ENCODE data around the gene DNAJC8. TPM values are rescaled to one million over a fixed set of nuclear protein-coding genes. Genes with fewer than 3 reads are reported as not detected.

DNAJC8 gene
- total and polyA plus RNA-seq, 10 of the 15 experiments (the other 5 are each of a cell fraction or from before 2014, with no cell fraction given), result 91.2 to 296 (median 152) TPM

GRCh38 chr1:28265577-28265976 is 32.7 kb upstream of the DNAJC8 start:
- 94% methylated on average over 8 of the region's 8 CpGs for WGBS (ENCODE audit: insufficient coverage, insufficient replicate concordance, low lambda C conversion rate, missing lambda C conversion rate)
- CTCF ChIA-PET, result interaction anchor here (3.0 kb wide), 1 partner anchor 17 kb away, joined by 24 read pairs; no protein-coding TSS in a partner anchor
- in situ Hi-C loops (cut with MboI), result no loop called here

More at GRCh38 chr1:28265577-28265976, 32.7 kb upstream of the DNAJC8 start:
- H3K27me3 ChIP-seq (replicated peaks in 1 of 2; ENCODE audit: control insufficient read depth in 2 of 2, insufficient read depth in 2 of 2, low read length in 1 of 2), result no peaks in the 10 kb centered on the region
- DNase-seq (ENCODE audit: low read depth, low spot score) (no peak), ATAC-seq (no peak), FAIRE-seq (no peak)
- intact Hi-C loops (cut with micrococcal nuclease; ENCODE audit: unreplicated experiment), result no loop called here
- no TSS peak for BruUV-seq (replicated peaks)
- H3K79me2 ChIP-seq (ENCODE audit: control insufficient read depth, insufficient read depth, low read length), result peaks cover 26% of the 10 kb centered on the region
- ChIA-PET RAD21 (ENCODE audit: unreplicated experiment) (interaction anchor here (1.2 kb wide), 1 partner anchor 16 kb away, joined by 6 read pairs; no protein-coding TSS in a partner anchor), SMC1A (ENCODE audit: uncharacterized antibody, unreplicated experiment) (interaction anchor here (1.1 to 1.9 kb wide), 4 partner anchors 9 to 90 kb away, joined by 3 to 14 read pairs (median 4); no protein-coding TSS in a partner anchor), POLR2A (interaction anchor here (0.6 kb wide), 1 partner anchor 165 kb away, joined by 3 read pairs; no protein-coding TSS in a partner anchor)
- H3K9me3 ChIP-seq (replicated peaks; ENCODE audit: control insufficient read depth, insufficient read depth, low read length), result no peaks in the 10 kb centered on the region
- H4K20me1 ChIP-seq (ENCODE audit: control insufficient read depth, insufficient read depth), result 0 out of 2 replicates have a peak, but pooled peaks cover 4% of the 10 kb centered on the region
- no peak overlapping the region for H3K27ac ChIP-seq (ENCODE audit: control insufficient read depth, insufficient read depth)
- H3K4me3 ChIP-seq, result no peak overlapping the region
- H3K9ac ChIP-seq (ENCODE audit: control insufficient read depth, insufficient read depth, low read length), result no peak overlapping the region
- H3K4me1 ChIP-seq (ENCODE audit: control insufficient read depth, insufficient read depth, low read length), result no peaks in the 10 kb centered on the region
- no peak overlapping the region for H2AFZ ChIP-seq (ENCODE audit: control insufficient read depth, low read depth, low read length)
- H3K36me3 ChIP-seq (ENCODE audit: control insufficient read depth in 2 of 2, insufficient read depth in 2 of 2, low read length in 1 of 2), result no peaks in the 10 kb centered on the region; a peak in 1 of 4 replicates
- TF ChIP-seq POLR2AphosphoS5 (IDR thresholded peaks at IDR 0.05; ENCODE audit: low read length), result no peak
- TF ChIP-seq ZSCAN29 (IDR thresholded peaks at IDR 0.05), result no peak
- no peak for TF ChIP-seq RELB (IDR thresholded peaks at IDR 0.05; ENCODE audit: low read depth)
- TF ChIP-seq YBX1 (IDR thresholded peaks at IDR 0.05), result no peak
- TF ChIP-seq RB1 (IDR thresholded peaks at IDR 0.05; ENCODE audit: borderline replicate concordance), result no peak
- TF ChIP-seq BCLAF1 (IDR thresholded peaks at IDR 0.05), result no peak
- no peak for TF ChIP-seq ETV6 (conservative IDR thresholded peaks at IDR 0.05 in 1 of 2, IDR thresholded peaks at IDR 0.05 in 1 of 2; ENCODE audit: borderline replicate concordance in 1 of 2, low read depth in 1 of 2)
- TF ChIP-seq E2F4 (IDR thresholded peaks at IDR 0.05; ENCODE audit: low read depth, low read length), result no peak
- no peak for TF ChIP-seq PML (IDR thresholded peaks at IDR 0.05; ENCODE audit: low read length)
- TF ChIP-seq SMC3 (IDR thresholded peaks at IDR 0.05; ENCODE audit: borderline replicate concordance, low read length), result no peak
- no peak for TF ChIP-seq MLLT1 (IDR thresholded peaks at IDR 0.05)
- no peak for TF ChIP-seq YY1 (IDR thresholded peaks at IDR 0.05; ENCODE audit: low read depth, low read length)
- H3K4me2 ChIP-seq (ENCODE audit: control insufficient read depth, insufficient read depth), result no peak overlapping the region

Measured in GM12878 (cell line).